HG03280 (cell line): ENCODE data around the gene TIPRL.

Experiments
- ATAC-seq: cut with Tn5 transposase; IDR thresholded peaks from one replicate; pipeline ENCODE4 v1.9.1; 2021; ENCODE audit warnings: mild to moderate bottlenecking, moderate library complexity; ENCODE audit not compliant: unreplicated experiment

TIPRL gene

GRCh38 chr1:168243636-168244212 lies 65.0 kb downstream of the TIPRL start:
- ATAC-seq: no peak

DNA sequence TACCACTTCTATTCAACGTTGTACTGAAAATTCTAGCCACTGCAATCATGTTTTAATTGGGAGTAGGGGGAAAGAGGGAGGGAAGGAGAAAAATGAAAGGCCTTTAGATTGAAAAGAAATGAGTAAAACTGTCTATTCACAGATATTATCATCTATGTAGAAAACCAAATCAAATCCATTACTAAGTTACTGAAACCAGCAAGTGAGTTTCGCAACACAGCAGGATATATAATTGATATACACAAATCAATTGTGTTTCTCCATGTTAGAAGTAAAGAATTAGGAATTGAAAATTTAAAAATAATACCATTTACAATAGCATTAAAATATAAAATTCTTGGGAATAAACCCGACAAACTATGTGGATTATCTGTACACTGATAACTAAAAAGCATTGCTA lies 66.3 kb downstream of the TIPRL start:
- no peak for ATAC-seq

DNA sequence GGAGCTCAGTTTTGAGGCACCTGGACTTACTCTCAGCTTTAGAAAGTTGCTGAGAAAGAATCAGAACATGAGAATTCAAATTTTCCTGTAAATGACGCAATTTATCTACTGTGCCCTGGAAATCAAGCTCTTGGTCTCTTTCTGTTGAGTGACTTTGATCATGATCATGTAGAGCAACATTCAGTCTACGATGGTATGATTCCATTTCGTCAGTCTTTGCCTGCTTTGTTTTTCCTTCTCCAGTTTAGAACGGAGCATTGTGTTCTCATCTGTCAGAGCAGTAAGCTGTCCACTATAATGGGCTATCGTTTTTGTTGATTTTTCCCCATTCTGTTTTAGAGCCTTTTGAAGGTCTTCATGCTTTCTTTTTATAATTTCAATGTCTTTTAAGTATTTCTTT lies 67.7 kb downstream of the TIPRL start:
- ATAC-seq: no peak
